ENCODE results near the gene BHLHA15.

- TF ChIP-seq CTCF (IDR thresholded peaks at IDR 0.05) (no peak), POLR2AphosphoS5 (IDR thresholded peaks at IDR 0.05) (no peak), POLR2A (IDR thresholded peaks at IDR 0.05) (no peak)
Observed at GRCh38 chr7:98187138-98187502, 24.1 kb upstream of the BHLHA15 start.

Measured in transverse colon (tissue), 4 donors.